Measurements from ENCODE around the gene JDP2.

The JDP2 gene

DNA sequence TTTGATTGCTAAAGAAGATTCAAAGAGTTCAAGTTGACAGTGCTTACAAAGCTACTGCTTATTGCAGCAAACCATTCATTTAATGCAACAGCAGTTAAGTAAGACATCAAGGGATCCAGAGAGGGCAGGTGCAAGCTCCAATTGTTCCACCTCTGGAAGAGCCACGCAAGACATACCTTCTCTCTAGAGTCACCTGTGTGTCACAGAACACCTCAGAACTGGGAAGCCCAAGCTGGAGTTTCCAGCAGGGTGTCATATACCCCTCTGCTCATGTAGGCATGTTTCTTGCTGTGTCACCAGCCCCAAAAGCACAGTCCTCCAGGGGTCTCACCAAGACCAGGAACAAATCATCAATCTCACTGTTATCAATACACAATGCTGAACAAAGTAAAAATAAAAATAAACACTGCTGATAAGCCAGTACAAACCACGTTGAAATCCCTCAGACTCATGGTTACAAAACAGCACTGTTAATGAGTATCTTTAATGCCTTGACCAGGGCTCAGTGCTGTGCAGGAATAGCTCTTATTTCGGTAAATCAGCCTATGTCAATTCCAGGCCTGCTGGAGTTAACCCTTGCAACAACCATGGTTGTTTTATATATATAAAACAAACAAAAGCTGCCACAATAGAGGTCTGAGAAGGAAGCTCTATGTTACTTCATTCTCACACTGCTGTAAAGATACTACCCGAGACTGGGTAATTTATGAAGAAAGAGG, 57.0 kb downstream of the JDP2 start:
- Histone ChIP-seq H4K12ac (ENCODE audit: low read depth, low read length) (no peak overlapping the region), H3K9ac (ENCODE audit: low read length) (no peak overlapping the region), H3K27ac (ENCODE audit: low read depth, low read length) (no peak overlapping the region), H2BK12ac (ENCODE audit: low read length) (no peak overlapping the region), H3K18ac (ENCODE audit: low read length) (no peak overlapping the region), H3K14ac (ENCODE audit: low read length) (no peak overlapping the region), H2BK5ac (ENCODE audit: low read depth, low read length, poor library complexity) (no peak overlapping the region), H3K4me2 (ENCODE audit: low read length) (no peak overlapping the region), H3K4ac (ENCODE audit: low read depth, low read length) (no peak overlapping the region), H4K91ac (ENCODE audit: low read depth, low read length) (no peak overlapping the region), H3K79me1 (ENCODE audit: low read length) (no peaks in the 10 kb centered on the region), H2AK5ac (ENCODE audit: low read length) (no peak overlapping the region), H3K79me2 (ENCODE audit: control insufficient read depth, insufficient read depth, low read length, poor library complexity) (no peaks in the 10 kb centered on the region), H2BK120ac (ENCODE audit: insufficient read depth, low read length, poor library complexity) (no peak overlapping the region), H3K4me1 (ENCODE audit: control insufficient read depth in 1 of 2, insufficient read depth in 2 of 2, low read length in 2 of 2) (no peaks in the 10 kb centered on the region), H3K23ac (ENCODE audit: low read length) (no peak overlapping the region), H3K27me3 (ENCODE audit: insufficient read depth, low read length) (no peaks in the 10 kb centered on the region), H3K4me3 (ENCODE audit: low read depth, low read length) (no peak overlapping the region), H3K36me3 (ENCODE audit: control insufficient read depth in 1 of 2, insufficient read depth in 2 of 2, low read length in 2 of 2) (no peaks in the 10 kb centered on the region), H4K8ac (ENCODE audit: low read depth, low read length) (no peak overlapping the region), H3K9me3 (ENCODE audit: insufficient read depth, low read depth, low read length) (peaks cover 2% of the 10 kb centered on the region), H2AFZ (ENCODE audit: insufficient read depth, low read length, poor library complexity) (no peak overlapping the region)
- peak; percentile 38 to 69 for DNase-seq
- WGBS (ENCODE audit: extremely low coverage, insufficient coverage, insufficient read length), result no CpG with 5 or more reads among the region's 4 CpGs

- Histone ChIP-seq H2AFZ (ENCODE audit: insufficient read depth, low read length, poor library complexity) (no peak overlapping the region), H3K4me1 (ENCODE audit: control insufficient read depth in 1 of 2, insufficient read depth in 2 of 2, low read length in 2 of 2) (no peaks in the 10 kb centered on the region), H2BK120ac (ENCODE audit: insufficient read depth, low read length, poor library complexity) (no peak overlapping the region), H3K27ac (ENCODE audit: low read depth, low read length) (no peak overlapping the region), H2BK5ac (ENCODE audit: low read depth, low read length, poor library complexity) (no peak overlapping the region), H3K9me3 (ENCODE audit: insufficient read depth, low read depth, low read length) (peaks cover 2% of the 10 kb centered on the region), H3K14ac (ENCODE audit: low read length) (no peak overlapping the region), H2AK5ac (ENCODE audit: low read length) (no peak overlapping the region), H4K91ac (ENCODE audit: low read depth, low read length) (no peak overlapping the region), H4K12ac (ENCODE audit: low read depth, low read length) (no peak overlapping the region), H3K36me3 (ENCODE audit: control insufficient read depth in 1 of 2, insufficient read depth in 2 of 2, low read length in 2 of 2) (no peaks in the 10 kb centered on the region), H4K8ac (ENCODE audit: low read depth, low read length) (no peak overlapping the region), H3K4ac (ENCODE audit: low read depth, low read length) (no peak overlapping the region), H3K79me2 (ENCODE audit: control insufficient read depth, insufficient read depth, low read length, poor library complexity) (no peaks in the 10 kb centered on the region), H3K4me2 (ENCODE audit: low read length) (no peak overlapping the region), H2BK12ac (ENCODE audit: low read length) (no peak overlapping the region), H3K9ac (ENCODE audit: low read length) (no peak overlapping the region), H3K23ac (ENCODE audit: low read length) (no peak overlapping the region), H3K18ac (ENCODE audit: low read length) (no peak overlapping the region), H3K27me3 (ENCODE audit: insufficient read depth, low read length) (no peaks in the 10 kb centered on the region), H3K79me1 (ENCODE audit: low read length) (no peaks in the 10 kb centered on the region), H3K4me3 (ENCODE audit: low read depth, low read length) (no peak overlapping the region)
- no CpG with 5 or more reads among the region's 1 CpG for WGBS (ENCODE audit: extremely low coverage, insufficient coverage, insufficient read length)
- no peak for DNase-seq
Measured at GRCh38 chr14:75486318-75486717, 58.5 kb downstream of the JDP2 start.

DNA sequence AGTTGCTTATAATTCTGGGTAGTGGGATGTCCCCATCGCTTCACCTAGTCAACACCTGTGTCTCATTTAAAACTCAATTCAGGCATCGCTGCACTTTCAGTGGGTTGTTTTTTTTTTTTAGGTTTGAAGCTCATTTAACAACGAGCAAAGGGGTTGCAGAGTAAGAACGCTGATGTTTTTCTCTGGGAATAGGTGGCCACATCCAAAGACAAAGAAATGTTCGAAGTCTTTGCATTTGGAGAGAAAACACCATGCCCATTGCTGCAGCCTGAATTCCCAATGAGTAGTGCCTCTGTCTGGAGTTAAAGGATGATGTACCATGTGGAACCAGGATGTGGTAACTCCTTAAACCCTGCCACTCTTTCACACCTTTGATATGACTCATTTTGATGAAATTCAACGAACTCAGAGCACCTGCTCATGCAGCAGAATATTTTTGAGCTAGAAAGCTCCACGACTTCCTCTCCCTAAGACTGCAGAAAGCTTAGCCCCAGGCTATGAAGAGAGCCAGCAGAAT, 59.4 kb downstream of the JDP2 start:
- Histone ChIP-seq H2AK5ac (ENCODE audit: low read length) (no peak overlapping the region), H3K23ac (ENCODE audit: low read length) (no peak overlapping the region), H3K18ac (ENCODE audit: low read length) (no peak overlapping the region), H3K4me2 (ENCODE audit: low read length) (no peak overlapping the region), H2BK5ac (ENCODE audit: low read depth, low read length, poor library complexity) (no peak overlapping the region), H4K91ac (ENCODE audit: low read depth, low read length) (no peak overlapping the region), H4K8ac (ENCODE audit: low read depth, low read length) (no peak overlapping the region), H2AFZ (ENCODE audit: insufficient read depth, low read length, poor library complexity) (no peak overlapping the region), H4K12ac (ENCODE audit: low read depth, low read length) (no peak overlapping the region), H3K4ac (ENCODE audit: low read depth, low read length) (no peak overlapping the region), H3K27ac (ENCODE audit: low read depth, low read length) (no peak overlapping the region), H3K9me3 (ENCODE audit: insufficient read depth, low read depth, low read length) (peaks cover 2% of the 10 kb centered on the region), H3K79me2 (ENCODE audit: control insufficient read depth, insufficient read depth, low read length, poor library complexity) (no peaks in the 10 kb centered on the region), H3K79me1 (ENCODE audit: low read length) (no peaks in the 10 kb centered on the region), H3K4me3 (ENCODE audit: low read depth, low read length) (no peak overlapping the region), H2BK120ac (ENCODE audit: insufficient read depth, low read length, poor library complexity) (no peak overlapping the region), H3K4me1 (ENCODE audit: control insufficient read depth in 1 of 2, insufficient read depth in 2 of 2, low read length in 2 of 2) (no peaks in the 10 kb centered on the region), H3K36me3 (ENCODE audit: control insufficient read depth in 1 of 2, insufficient read depth in 2 of 2, low read length in 2 of 2) (no peaks in the 10 kb centered on the region), H3K9ac (ENCODE audit: low read length) (no peak overlapping the region), H3K27me3 (ENCODE audit: insufficient read depth, low read length) (no peaks in the 10 kb centered on the region), H3K14ac (ENCODE audit: low read length) (no peak overlapping the region), H2BK12ac (ENCODE audit: low read length) (no peak overlapping the region)
- DNase-seq, result peak; percentile 14 to 81
- no CpG with 5 or more reads among the region's 7 CpGs for WGBS (ENCODE audit: extremely low coverage, insufficient coverage, insufficient read length)

DNA sequence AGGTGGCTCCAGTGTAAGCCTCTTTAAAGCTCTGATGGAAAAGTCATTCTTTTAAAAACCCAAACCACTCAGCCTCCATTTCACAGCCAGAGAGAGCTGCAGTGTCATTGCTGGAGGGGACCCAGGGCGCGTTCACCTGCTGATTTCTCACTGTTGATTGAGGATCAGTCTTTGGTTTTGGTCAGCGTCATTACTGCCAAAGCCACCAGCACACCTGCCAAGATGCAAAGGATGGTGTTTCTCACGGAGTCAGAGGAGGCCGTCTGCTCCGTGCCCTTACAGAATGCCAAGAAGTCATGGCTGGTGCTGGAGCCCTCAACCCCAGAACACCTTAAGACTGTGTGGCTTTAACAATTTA, 61.6 kb downstream of the JDP2 start:
- no peak overlapping the region for H2BK5ac ChIP-seq (ENCODE audit: low read depth, low read length, poor library complexity)
- no peak overlapping the region for H3K4me2 ChIP-seq (ENCODE audit: low read length)
- H3K4me3 ChIP-seq (ENCODE audit: low read depth, low read length), result no peak overlapping the region
- H2AK5ac ChIP-seq (ENCODE audit: low read length), result peak overlapping the region; percentile 22
- no peaks in the 10 kb centered on the region for H3K79me2 ChIP-seq (ENCODE audit: control insufficient read depth, insufficient read depth, low read length, poor library complexity)
- H2BK120ac ChIP-seq (ENCODE audit: insufficient read depth, low read length, poor library complexity), result no peak overlapping the region
- no peak overlapping the region for H3K14ac ChIP-seq (ENCODE audit: low read length)
- H3K27me3 ChIP-seq (ENCODE audit: insufficient read depth, low read length), result no peaks in the 10 kb centered on the region
- no peak overlapping the region for H2BK12ac ChIP-seq (ENCODE audit: low read length)
- H3K4ac ChIP-seq (ENCODE audit: low read depth, low read length), result no peak overlapping the region
- no peaks in the 10 kb centered on the region for H3K9me3 ChIP-seq (ENCODE audit: insufficient read depth, low read depth, low read length)
- no peak overlapping the region for H2AFZ ChIP-seq (ENCODE audit: insufficient read depth, low read length, poor library complexity)
- WGBS (ENCODE audit: extremely low coverage, insufficient coverage, insufficient read length), result no CpG with 5 or more reads among the region's 6 CpGs
- no peak overlapping the region for H3K9ac ChIP-seq (ENCODE audit: low read length)
- no peak overlapping the region for H4K8ac ChIP-seq (ENCODE audit: low read depth, low read length)
- H3K27ac ChIP-seq (ENCODE audit: low read depth, low read length), result no peak overlapping the region
- H3K23ac ChIP-seq (ENCODE audit: low read length), result no peak overlapping the region
- H4K91ac ChIP-seq (ENCODE audit: low read depth, low read length), result no peak overlapping the region
- no peaks in the 10 kb centered on the region for H3K4me1 ChIP-seq (ENCODE audit: control insufficient read depth in 1 of 2, insufficient read depth in 2 of 2, low read length in 2 of 2)
- H4K12ac ChIP-seq (ENCODE audit: low read depth, low read length), result no peak overlapping the region
- DNase-seq, result no peak
- no peaks in the 10 kb centered on the region for H3K79me1 ChIP-seq (ENCODE audit: low read length)
- no peaks in the 10 kb centered on the region for H3K36me3 ChIP-seq (ENCODE audit: control insufficient read depth in 1 of 2, insufficient read depth in 2 of 2, low read length in 2 of 2)
- no peak overlapping the region for H3K18ac ChIP-seq (ENCODE audit: low read length)

All from trophoblast cell (in vitro differentiated cells and primary cell).